ENCODE measurements around the gene LIPT1. TPM values are rescaled to one million over a fixed set of nuclear protein-coding genes. Genes with fewer than 3 reads are reported as not detected.

Gene LIPT1
- total RNA-seq, 1 donor from 2014 or later: 6.3 TPM

GRCh38 chr2:99180755-99181623, 26.2 kb downstream of the LIPT1 start, which contains the start of the genes MITD1 and MRPL30:
TSS of gene MITD1 (minus strand) at chr2:99181058. CDS start at chr2:99180981, 77 bp downstream.
TSS of gene MRPL30 (plus strand) at chr2:99181184. CDS start at chr2:99186204, 5,020 bp downstream.
- H3K27me3 Mint-ChIP-seq: no peaks in the 10 kb centered on the region
- no peaks in the 10 kb centered on the region for H3K36me3 Mint-ChIP-seq (ENCODE audit: insufficient read depth)
- H3K9me3 Mint-ChIP-seq (ENCODE audit: low read depth): no peaks in the 10 kb centered on the region
- no peak for TF ChIP-seq CTCF (IDR thresholded peaks at IDR 0.05; ENCODE audit: unreplicated experiment)
- H3K4me3 Mint-ChIP-seq (ENCODE audit: low read depth): peak within 1 kb of the TSS; percentile 98
- H3K4me1 Mint-ChIP-seq (ENCODE audit: low read depth): peaks cover 19% of the 10 kb centered on the region
- peak; percentile 81 for DNase-seq (ENCODE audit: low spot score, unreplicated experiment)
- peak within 1 kb of the TSS; percentile 97 for H3K27ac Mint-ChIP-seq

- DNase-seq (ENCODE audit: low spot score, unreplicated experiment): no peak
- no peak for TF ChIP-seq CTCF (IDR thresholded peaks at IDR 0.05; ENCODE audit: unreplicated experiment)
Measured at GRCh38 chr2:99181624-99182000, 26.8 kb downstream of the LIPT1 start.

GRCh38 chr2:99183025-99183424, 28.3 kb downstream of the LIPT1 start:
- Mint-ChIP-seq H3K4me1 (ENCODE audit: low read depth) (peaks cover 19% of the 10 kb centered on the region), H3K36me3 (ENCODE audit: insufficient read depth) (no peaks in the 10 kb centered on the region), H3K4me3 (ENCODE audit: low read depth) (peak overlapping the region; percentile 46), H3K27me3 (no peaks in the 10 kb centered on the region), H3K9me3 (ENCODE audit: low read depth) (no peaks in the 10 kb centered on the region), H3K27ac (peak overlapping the region; percentile 5)
- TF ChIP-seq CTCF (IDR thresholded peaks at IDR 0.05; ENCODE audit: unreplicated experiment): no peak
- no peak for DNase-seq (ENCODE audit: low spot score, unreplicated experiment)

More at GRCh38 chr2:99181624-99182000, 26.8 kb downstream of the LIPT1 start:
- Mint-ChIP-seq H3K36me3 (ENCODE audit: insufficient read depth) (no peaks in the 10 kb centered on the region), H3K27me3 (no peaks in the 10 kb centered on the region), H3K27ac (peak overlapping the region; percentile 97), H3K4me3 (ENCODE audit: low read depth) (peak overlapping the region; percentile 98), H3K9me3 (ENCODE audit: low read depth) (no peaks in the 10 kb centered on the region), H3K4me1 (ENCODE audit: low read depth) (peaks cover 19% of the 10 kb centered on the region)

- no peak for TF ChIP-seq CTCF (IDR thresholded peaks at IDR 0.05; ENCODE audit: unreplicated experiment)
- Mint-ChIP-seq H3K36me3 (ENCODE audit: insufficient read depth) (peaks cover 7% of the 10 kb centered on the region), H3K9me3 (ENCODE audit: low read depth) (no peaks in the 10 kb centered on the region), H3K4me3 (ENCODE audit: low read depth) (no peak overlapping the region), H3K27me3 (no peaks in the 10 kb centered on the region), H3K4me1 (ENCODE audit: low read depth) (peaks cover 16% of the 10 kb centered on the region), H3K27ac (no peak overlapping the region)
- no peak for DNase-seq (ENCODE audit: low spot score, unreplicated experiment)
Measured at GRCh38 chr2:99184811-99185210, 30.0 kb downstream of the LIPT1 start.

- Mint-ChIP-seq H3K4me3 (ENCODE audit: low read depth) (no peak overlapping the region), H3K27ac (no peak overlapping the region), H3K27me3 (no peaks in the 10 kb centered on the region)
Measured at GRCh38 chr2:99187011-99187410, 32.2 kb downstream of the LIPT1 start.

More at GRCh38 chr2:99187011-99187410, 32.2 kb downstream of the LIPT1 start:
- no peak for DNase-seq (ENCODE audit: low spot score, unreplicated experiment)
- TF ChIP-seq CTCF (IDR thresholded peaks at IDR 0.05; ENCODE audit: unreplicated experiment): no peak
- Mint-ChIP-seq H3K36me3 (ENCODE audit: insufficient read depth) (peaks cover 18% of the 10 kb centered on the region), H3K9me3 (ENCODE audit: low read depth) (peaks cover 4% of the 10 kb centered on the region), H3K4me1 (ENCODE audit: low read depth) (peaks cover 6% of the 10 kb centered on the region)

Measured in progenitor cell of endocrine pancreas (in vitro differentiated cells).